ENCODE measurements around the gene CFAP251.

CFAP251 gene

GRCh38 chr12:122043476-122043875 is 125.1 kb downstream of the CFAP251 start:
- DNase-seq (ENCODE audit: low read depth, low spot score) = no peak
- in situ Hi-C loops (cut with HindIII; ENCODE audit: low sequenced_read_pairs) = no loop called here
- H3K4me3 ChIP-seq (ENCODE audit: low read depth, low read length) = no peak overlapping the region
- TF ChIP-seq, protein P1, sequence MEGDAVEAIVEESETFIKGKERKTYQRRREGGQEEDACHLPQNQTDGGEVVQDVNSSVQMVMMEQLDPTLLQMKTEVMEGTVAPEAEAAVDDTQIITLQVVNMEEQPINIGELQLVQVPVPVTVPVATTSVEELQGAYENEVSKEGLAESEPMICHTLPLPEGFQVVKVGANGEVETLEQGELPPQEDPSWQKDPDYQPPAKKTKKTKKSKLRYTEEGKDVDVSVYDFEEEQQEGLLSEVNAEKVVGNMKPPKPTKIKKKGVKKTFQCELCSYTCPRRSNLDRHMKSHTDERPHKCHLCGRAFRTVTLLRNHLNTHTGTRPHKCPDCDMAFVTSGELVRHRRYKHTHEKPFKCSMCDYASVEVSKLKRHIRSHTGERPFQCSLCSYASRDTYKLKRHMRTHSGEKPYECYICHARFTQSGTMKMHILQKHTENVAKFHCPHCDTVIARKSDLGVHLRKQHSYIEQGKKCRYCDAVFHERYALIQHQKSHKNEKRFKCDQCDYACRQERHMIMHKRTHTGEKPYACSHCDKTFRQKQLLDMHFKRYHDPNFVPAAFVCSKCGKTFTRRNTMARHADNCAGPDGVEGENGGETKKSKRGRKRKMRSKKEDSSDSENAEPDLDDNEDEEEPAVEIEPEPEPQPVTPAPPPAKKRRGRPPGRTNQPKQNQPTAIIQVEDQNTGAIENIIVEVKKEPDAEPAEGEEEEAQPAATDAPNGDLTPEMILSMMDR (IDR thresholded peaks at IDR 0.05; ENCODE audit: low read depth, low read length) = no peak

- TF ChIP-seq, protein P1 (IDR thresholded peaks at IDR 0.05; ENCODE audit: low read depth, low read length) = no peak
- H3K4me3 ChIP-seq (ENCODE audit: low read depth, low read length) = no peak overlapping the region
- no peak for DNase-seq (ENCODE audit: low read depth, low spot score)
- in situ Hi-C loops (cut with HindIII; ENCODE audit: low sequenced_read_pairs) = no loop called here
These were observed 126.9 kb downstream of the CFAP251 start for GRCh38 chr12:122045262-122045661.

DNA sequence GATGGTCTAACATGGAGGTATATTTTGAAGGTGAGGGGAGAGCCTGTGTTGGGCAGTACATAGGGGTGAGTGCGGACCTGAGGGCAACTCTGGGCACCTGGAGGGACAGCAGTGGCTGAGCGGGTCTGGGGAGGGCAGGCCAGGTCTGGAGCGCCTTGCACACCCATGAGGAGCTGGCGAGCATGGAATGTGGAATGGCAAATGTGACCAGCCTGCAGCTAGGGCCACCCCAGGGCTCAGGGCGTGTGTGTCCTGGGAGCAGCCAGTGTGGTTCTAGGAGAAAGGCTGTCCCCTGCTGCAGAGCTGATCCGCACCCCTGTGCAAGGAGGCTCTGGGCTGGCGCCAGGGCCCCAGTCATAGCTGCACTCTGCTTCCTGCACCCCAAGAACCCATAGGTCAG is 127.8 kb downstream of the CFAP251 start:
- no peak for DNase-seq (ENCODE audit: low read depth, low spot score)
- TF ChIP-seq, protein P1 (IDR thresholded peaks at IDR 0.05; ENCODE audit: low read depth, low read length) = no peak
- H3K4me3 ChIP-seq (ENCODE audit: low read depth, low read length) = no peak overlapping the region
- in situ Hi-C loops (cut with HindIII; ENCODE audit: low sequenced_read_pairs) = no loop called here

DNA sequence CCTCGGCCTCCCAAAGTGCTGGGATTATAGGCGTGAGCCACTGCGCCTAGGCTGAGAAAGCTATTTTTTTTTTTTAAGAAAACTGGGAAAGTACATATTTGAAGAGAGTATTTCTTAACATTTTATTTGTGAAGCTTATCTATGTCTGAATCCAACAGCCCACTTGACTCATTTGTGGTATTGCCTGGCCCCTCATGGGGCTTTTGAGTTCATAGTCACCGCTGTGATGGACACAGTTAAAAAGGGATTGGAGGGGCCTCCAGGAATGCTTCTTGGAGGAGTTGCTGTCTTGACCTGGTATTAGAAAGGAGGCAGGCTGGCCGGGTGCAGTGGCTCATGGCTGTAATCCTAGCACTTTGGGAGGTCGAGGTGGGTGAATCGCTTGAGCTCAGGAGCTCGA is 129.8 kb downstream of the CFAP251 start:
- TF ChIP-seq, protein P1 (IDR thresholded peaks at IDR 0.05; ENCODE audit: low read depth, low read length) = no peak
- in situ Hi-C loops (cut with HindIII; ENCODE audit: low sequenced_read_pairs) = no loop called here
- peak; percentile 53 for DNase-seq (ENCODE audit: low read depth, low spot score)
- H3K4me3 ChIP-seq (ENCODE audit: low read depth, low read length) = no peak overlapping the region

DNA sequence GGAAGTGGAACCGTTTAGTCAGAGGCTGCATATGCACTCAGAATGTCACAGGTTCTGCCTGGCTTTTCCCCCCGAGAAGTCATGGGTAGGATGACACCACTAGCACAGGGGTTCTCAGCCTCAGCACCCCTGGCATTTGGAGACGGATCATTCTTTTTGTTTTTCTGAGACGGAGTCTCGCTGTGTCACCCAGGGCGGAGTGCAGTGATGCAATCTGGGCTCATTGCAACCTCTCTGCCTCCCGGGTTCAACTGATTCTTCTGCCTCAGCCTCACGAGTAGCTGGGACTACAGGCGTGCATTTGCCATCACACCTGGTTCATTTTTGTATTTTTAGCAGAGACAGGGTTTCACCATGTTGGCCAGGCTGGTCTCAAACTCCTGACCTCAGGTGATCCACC is 131.4 kb downstream of the CFAP251 start:
- in situ Hi-C loops (cut with HindIII; ENCODE audit: low sequenced_read_pairs) = no loop called here
- no peak overlapping the region for H3K4me3 ChIP-seq (ENCODE audit: low read depth, low read length)
- TF ChIP-seq, protein P1 (IDR thresholded peaks at IDR 0.05; ENCODE audit: low read depth, low read length) = no peak
- no peak for DNase-seq (ENCODE audit: low read depth, low spot score)

- TF ChIP-seq, protein P1 (IDR thresholded peaks at IDR 0.05; ENCODE audit: low read depth, low read length) = no peak
- H3K4me3 ChIP-seq (ENCODE audit: low read depth, low read length) = no peak overlapping the region
- in situ Hi-C loops (cut with HindIII; ENCODE audit: low sequenced_read_pairs) = no loop called here
- DNase-seq (ENCODE audit: low read depth, low spot score) = no peak
These were observed 132.3 kb downstream of the CFAP251 start for GRCh38 chr12:122050706-122051105.

Data from astrocyte of the spinal cord (primary cell).